Activated naive CD8-positive, alpha-beta T cell treated with anti-CD3 and anti-CD28 coated beads, Interleukin-2, amount 10 ng/mL, durations not matched to agents 7 days and 5 days (primary cell): ENCODE data around the gene SLC44A4. TPM values are rescaled to one million over a fixed set of nuclear protein-coding genes. Genes with fewer than 3 reads are reported as not detected.
"Not testable (repeated sequence)": the region's sequence is repeated elsewhere in the genome, so short reads cannot be mapped to it uniquely, and the experiment has no call there.

Source experiments
- ATAC-seq: fragments of 150-1000 bp; cut with Tn5 transposase; one replicate; pipeline ENCODE4 v1.10.0; 2021; ENCODE audit warnings: low read depth, moderate library complexity
- POLR2A ChIA-PET: fragments of 350-600 bp; sonication (Branson Sonifier 250); formaldehyde crosslinking; loops from one replicate; lab custom pipeline; 2021; ENCODE audit warnings: antibody characterized with exemption; lab: Charles Lee
- DNase-seq: peaks from one replicate; pipeline ENCODE4 v3.0.0; 2021
- H3K27ac Mint-ChIP-seq: one replicate; pipeline ENCODE4 v1.8.0; 2022; ENCODE audit warnings: mild to moderate bottlenecking, mixed read lengths
- H3K27me3 Mint-ChIP-seq: one replicate; pipeline ENCODE4 v1.8.0; 2022; ENCODE audit warnings: mild to moderate bottlenecking, moderate library complexity, mixed read lengths
- H3K36me3 Mint-ChIP-seq: one replicate; pipeline ENCODE4 v1.8.0; 2021; ENCODE audit warnings: mild to moderate bottlenecking, mixed read lengths
- H3K4me1 Mint-ChIP-seq: one replicate; pipeline ENCODE4 v1.8.0; 2021; ENCODE audit warnings: mixed read lengths
- H3K4me3 Mint-ChIP-seq: one replicate; pipeline ENCODE4 v1.8.0; 2022; ENCODE audit warnings: mild to moderate bottlenecking, moderate library complexity, mixed read lengths
- H3K9me3 Mint-ChIP-seq: one replicate; pipeline ENCODE4 v1.8.0; 2021; ENCODE audit warnings: mixed read lengths
- total RNA-seq, 2 experiments: library from RNA; stranded (reverse); gene quantifications; one replicate each; pipeline ENCODE4 v1.2.3, GENCODE V29; 2021

The SLC44A4 gene
- total RNA-seq, 2 experiments from 2014 or later: not detected

- peaks cover 41% of the 10 kb centered on the region for H3K4me1 Mint-ChIP-seq
- POLR2A ChIA-PET: interaction anchor here (0.6 to 3.0 kb wide), 10 partner anchors 8 to 158 kb away, joined by 3 to 13 read pairs (median 5); partner anchors contain the start of genes GPANK1, LSM2, MPIG6B and MSH5
- DNase-seq: peak; percentile 65
Observed at GRCh38 chr6:31822036-31822821, 56.6 kb downstream of the SLC44A4 start.

GRCh38 chr6:31821301-31822035 lies 57.3 kb downstream of the SLC44A4 start:
- Mint-ChIP-seq H3K4me1 (peaks cover 35% of the 10 kb centered on the region), H3K4me3 (peak overlapping the region; percentile 99), H3K27me3 (no peaks in the 10 kb centered on the region), H3K9me3 (no peaks in the 10 kb centered on the region), H3K36me3 (peaks cover 2% of the 10 kb centered on the region), H3K27ac (peak overlapping the region; percentile 96)
- DNase-seq (peak; percentile 67), ATAC-seq (peak; percentile 31)
- POLR2A ChIA-PET: interaction anchor here (0.6 to 3.0 kb wide), 5 partner anchors 15 to 83 kb away, joined by 3 to 13 read pairs (median 4); partner anchors contain the start of genes LSM2 and MSH5

More at GRCh38 chr6:31822036-31822821, 56.6 kb downstream of the SLC44A4 start:
- Mint-ChIP-seq H3K36me3 (peaks cover 2% of the 10 kb centered on the region), H3K9me3 (no peaks in the 10 kb centered on the region), H3K4me3 (peak overlapping the region; percentile 99), H3K27me3 (no peaks in the 10 kb centered on the region), H3K27ac (peak overlapping the region; percentile 96)
- ATAC-seq: peak; percentile 23

GRCh38 chr6:31820399-31820798 lies 58.4 kb downstream of the SLC44A4 start:
- Mint-ChIP-seq H3K4me1 (peaks cover 27% of the 10 kb centered on the region), H3K4me3 (peak overlapping the region; percentile 99)
- not testable (repeated sequence) for H3K36me3 Mint-ChIP-seq, H3K9me3 Mint-ChIP-seq, ATAC-seq, H3K27ac Mint-ChIP-seq, DNase-seq, H3K27me3 Mint-ChIP-seq
- POLR2A ChIA-PET: interaction anchor here (0.6 to 1.9 kb wide), 5 partner anchors 12 to 177 kb away, joined by 3 to 11 read pairs (median 8); partner anchors contain the start of gene VARS1

GRCh38 chr6:31819871-31820299 lies 58.9 kb downstream of the SLC44A4 start:
- Mint-ChIP-seq H3K27ac (peak overlapping the region; percentile 62), H3K36me3 (peaks cover 2% of the 10 kb centered on the region), H3K27me3 (no peaks in the 10 kb centered on the region), H3K4me3 (peak overlapping the region; percentile 18), H3K4me1 (peaks cover 24% of the 10 kb centered on the region), H3K9me3 (no peaks in the 10 kb centered on the region)
- DNase-seq (no peak), ATAC-seq (no peak)
- POLR2A ChIA-PET: interaction anchor here (0.6 to 1.9 kb wide), 7 partner anchors 12 to 166 kb away, joined by 3 to 11 read pairs (median 5); partner anchors contain the start of gene VARS1

- not testable (repeated sequence) for H3K9me3 Mint-ChIP-seq, ATAC-seq, H3K27me3 Mint-ChIP-seq, DNase-seq, H3K36me3 Mint-ChIP-seq
- Mint-ChIP-seq H3K27ac (peak overlapping the region; percentile 91), H3K4me1 (peaks cover 30% of the 10 kb centered on the region), H3K4me3 (peak overlapping the region; percentile 91)
- POLR2A ChIA-PET: interaction anchor here (0.6 to 2.0 kb wide), 10 partner anchors 9 to 157 kb away, joined by 3 to 8 read pairs (median 4); partner anchors contain the start of genes C6orf47, CLIC1, DDAH2 and HSPA1B
Observed at GRCh38 chr6:31817929-31818511, 60.8 kb downstream of the SLC44A4 start.

GRCh38 chr6:31817133-31817928 lies 61.5 kb downstream of the SLC44A4 start:
- Mint-ChIP-seq H3K4me3 (peak overlapping the region; percentile 91), H3K4me1 (peaks cover 25% of the 10 kb centered on the region), H3K27ac (peak overlapping the region; percentile 91)
- H3K27me3 Mint-ChIP-seq, H3K36me3 Mint-ChIP-seq, H3K9me3 Mint-ChIP-seq: not testable (repeated sequence)
- POLR2A ChIA-PET: interaction anchor here (0.6 to 2.0 kb wide), 10 partner anchors 9 to 156 kb away, joined by 3 to 8 read pairs (median 4); partner anchors contain the start of genes C6orf47, CLIC1, DDAH2 and HSPA1B
- DNase-seq (peak; percentile 63), ATAC-seq (peak; percentile 37)

GRCh38 chr6:31815025-31815838 lies 63.6 kb downstream of the SLC44A4 start, which contains the start of the genes HSPA1A and HSPA1L:
Gene HSPA1A, plus strand, starts transcription at chr6:31815543. Its CDS starts 214 bp downstream, at chr6:31815757.
Gene HSPA1L, minus strand, starts transcription at chr6:31815283. Its CDS starts 3,311 bp downstream, at chr6:31811972.
- ATAC-seq (peak; percentile 40), DNase-seq (peak; percentile 74)
- POLR2A ChIA-PET: interaction anchor here (0.6 to 3.3 kb wide), 14 partner anchors 9 to 1031 kb away, joined by 3 to 33 read pairs (median 3); partner anchors contain the start of genes ABHD16A, CLIC1, FKBPL and HSPA1B
- H3K27ac Mint-ChIP-seq: peak within 1 kb of the TSS; percentile 87
- H3K36me3 Mint-ChIP-seq: peaks cover 7% of the 10 kb centered on the region
- H3K9me3 Mint-ChIP-seq: no peaks in the 10 kb centered on the region
- H3K27me3 Mint-ChIP-seq: no peaks in the 10 kb centered on the region
- peaks cover 19% of the 10 kb centered on the region for H3K4me1 Mint-ChIP-seq
- peak within 1 kb of the TSS; percentile 94 for H3K4me3 Mint-ChIP-seq

GRCh38 chr6:31814677-31815024 lies 64.1 kb downstream of the SLC44A4 start:
- Mint-ChIP-seq H3K27me3 (no peaks in the 10 kb centered on the region), H3K9me3 (no peaks in the 10 kb centered on the region), H3K4me3 (peak overlapping the region; percentile 94), H3K36me3 (peaks cover 8% of the 10 kb centered on the region), H3K27ac (peak overlapping the region; percentile 87), H3K4me1 (peaks cover 15% of the 10 kb centered on the region)
- peak; percentile 49 for ATAC-seq
- DNase-seq: peak; percentile 62
- POLR2A ChIA-PET: interaction anchor here (0.8 to 3.3 kb wide), 13 partner anchors 8 to 1032 kb away, joined by 3 to 33 read pairs (median 6); partner anchors contain the start of genes ABHD16A, CLIC1, HSPA1B and LSM2

GRCh38 chr6:31813465-31813849 lies 65.3 kb downstream of the SLC44A4 start:
- no peak overlapping the region for H3K27ac Mint-ChIP-seq
- DNase-seq: no peak
- POLR2A ChIA-PET: interaction anchor here (1.1 to 3.3 kb wide), 4 partner anchors 9 to 75 kb away, joined by 4 to 33 read pairs (median 7); partner anchors contain the start of genes CLIC1, MSH5 and VARS1
- no peak for ATAC-seq
- H3K9me3 Mint-ChIP-seq: no peaks in the 10 kb centered on the region
- H3K27me3 Mint-ChIP-seq: no peaks in the 10 kb centered on the region
- peaks cover 11% of the 10 kb centered on the region for H3K36me3 Mint-ChIP-seq
- peaks cover 15% of the 10 kb centered on the region for H3K4me1 Mint-ChIP-seq
- peak overlapping the region; percentile 81 for H3K4me3 Mint-ChIP-seq
